Chondrocyte (in vitro differentiated cells): ENCODE data around the gene MAP7D3. TPM values are rescaled to one million over a fixed set of nuclear protein-coding genes. Genes with fewer than 3 reads are reported as not detected.

Experiments
- DNase-seq: peaks from one replicate; pipeline ENCODE4 v3.0.0; 2021; ENCODE audit warnings: mixed read lengths, low spot score
- H3K27ac Mint-ChIP-seq: one replicate; pipeline ENCODE4 v1.8.0; 2021; ENCODE audit warnings: mild to moderate bottlenecking, moderate library complexity, mixed read lengths; ENCODE audit not compliant: unreplicated experiment
- H3K27me3 Mint-ChIP-seq: 2 replicates; pipeline ENCODE4 v1.8.0; 2021; ENCODE audit warnings: low read depth, mixed read lengths
- H3K36me3 Mint-ChIP-seq: 2 replicates; pipeline ENCODE4 v1.8.0; 2021; ENCODE audit warnings: low read depth, mixed read lengths
- H3K4me1 Mint-ChIP-seq: 2 replicates; pipeline ENCODE4 v1.8.0; 2021; ENCODE audit warnings: low read depth, mild to moderate bottlenecking, mixed read lengths
- H3K4me3 Mint-ChIP-seq: one replicate; pipeline ENCODE4 v1.8.0; 2021; ENCODE audit warnings: mild to moderate bottlenecking, moderate library complexity, mixed read lengths; ENCODE audit not compliant: unreplicated experiment
- H3K9me3 Mint-ChIP-seq: 2 replicates; pipeline ENCODE4 v1.8.0; 2021; ENCODE audit warnings: low read depth, mixed read lengths
- CTCF ChIP-seq: fragments of 200-600 bp; sonication (generic); IDR thresholded peaks from 2 replicates; pipeline ENCODE4 v1.5.0; 2021; ENCODE audit warnings: antibody characterized with exemption, mild to moderate bottlenecking, moderate library complexity
- total RNA-seq: library from RNA; stranded (reverse); gene quantifications from 3 replicates; pipeline ENCODE4 v1.2.1, GENCODE V29; 2021

Gene MAP7D3
- total RNA-seq, 1 donor from 2014 or later, result 48.2 TPM

DNA sequence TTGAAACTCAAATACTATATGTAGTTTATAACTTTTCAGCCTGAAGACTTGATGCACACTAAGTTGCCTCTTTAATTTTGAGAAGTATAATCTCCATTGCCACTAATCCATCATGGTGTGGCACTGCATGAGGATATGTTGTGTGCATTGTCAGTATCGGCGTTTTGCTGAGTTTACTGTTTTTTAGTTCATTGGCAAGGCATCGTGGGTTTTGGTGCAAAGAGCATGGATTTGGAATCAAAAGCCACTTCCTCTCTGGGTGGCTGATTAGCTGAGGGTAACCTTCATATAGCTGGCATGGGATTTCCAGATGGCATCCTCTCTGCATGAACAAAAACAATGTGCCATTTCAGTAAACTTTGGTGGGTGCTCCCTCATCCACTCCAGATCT lies 65.2 kb downstream of the MAP7D3 start:
- H3K27ac Mint-ChIP-seq, result peak overlapping the region; percentile 85

GRCh38 chrX:136185401-136186022 lies 65.7 kb downstream of the MAP7D3 start:
- Mint-ChIP-seq H3K4me3 (peak overlapping the region; percentile 2), H3K27me3 (no peaks in the 10 kb centered on the region), H3K36me3 (peaks cover 7% of the 10 kb centered on the region), H3K4me1 (peaks cover 74% of the 10 kb centered on the region), H3K9me3 (no peaks in the 10 kb centered on the region), H3K27ac (peak overlapping the region; percentile 85)
- DNase-seq, result no peak
- TF ChIP-seq CTCF, result no peak

More for the DNA sequence above, 65.2 kb downstream of the MAP7D3 start:
- Mint-ChIP-seq H3K36me3 (peaks cover 9% of the 10 kb centered on the region), H3K4me3 (no peak overlapping the region), H3K9me3 (no peaks in the 10 kb centered on the region), H3K4me1 (peaks cover 73% of the 10 kb centered on the region), H3K27me3 (no peaks in the 10 kb centered on the region)
- TF ChIP-seq CTCF, result no peak
- no peak for DNase-seq

- Mint-ChIP-seq H3K9me3 (no peaks in the 10 kb centered on the region), H3K36me3 (peaks cover 7% of the 10 kb centered on the region), H3K4me3 (peak overlapping the region; percentile 29), H3K4me1 (peaks cover 79% of the 10 kb centered on the region), H3K27me3 (no peaks in the 10 kb centered on the region), H3K27ac (peak overlapping the region; percentile 91)
- TF ChIP-seq CTCF, result no peak
- DNase-seq, result no peak
Observed at GRCh38 chrX:136183917-136184316, 67.3 kb downstream of the MAP7D3 start.

DNA sequence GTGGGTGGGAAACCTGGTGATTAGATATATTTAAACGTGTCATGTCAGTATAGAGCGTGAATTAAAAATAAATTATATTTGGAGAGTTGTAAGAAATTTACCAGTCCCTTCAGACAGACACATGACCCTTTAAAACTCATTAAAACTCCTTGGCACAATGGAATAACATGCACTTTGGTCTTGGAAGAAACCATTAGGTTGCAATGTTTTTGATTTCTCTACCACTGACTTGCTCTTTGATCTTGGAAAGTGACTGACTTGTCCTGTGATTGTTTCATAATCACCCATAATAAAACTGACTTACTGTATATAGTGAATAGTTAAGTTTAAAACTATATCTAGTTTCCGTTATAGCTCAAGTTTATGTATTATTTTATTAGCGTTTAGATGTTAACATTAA lies 68.0 kb downstream of the MAP7D3 start:
- no peaks in the 10 kb centered on the region for H3K9me3 Mint-ChIP-seq
- no peaks in the 10 kb centered on the region for H3K27me3 Mint-ChIP-seq
- peaks cover 84% of the 10 kb centered on the region for H3K4me1 Mint-ChIP-seq
- H3K36me3 Mint-ChIP-seq, result peaks cover 7% of the 10 kb centered on the region
- DNase-seq, result no peak
- no peak overlapping the region for H3K4me3 Mint-ChIP-seq
- peak overlapping the region; percentile 68 for H3K27ac Mint-ChIP-seq
- TF ChIP-seq CTCF, result no peak

- no peaks in the 10 kb centered on the region for H3K27me3 Mint-ChIP-seq
- H3K27ac Mint-ChIP-seq, result peak overlapping the region; percentile 68
- no peak for DNase-seq
- H3K36me3 Mint-ChIP-seq, result peaks cover 7% of the 10 kb centered on the region
- peaks cover 88% of the 10 kb centered on the region for H3K4me1 Mint-ChIP-seq
- no peaks in the 10 kb centered on the region for H3K9me3 Mint-ChIP-seq
- no peak for TF ChIP-seq CTCF
- no peak overlapping the region for H3K4me3 Mint-ChIP-seq
Observed at GRCh38 chrX:136182414-136182813, 68.8 kb downstream of the MAP7D3 start.
